HL-60 (cell line): Measurements from ENCODE around the gene ZNF74.

Source experiments
- SPI1 ChIP-seq: IDR thresholded peaks from 2 replicates; pipeline ENCODE4 v1.6.1; 2012; ENCODE audit warnings: low read depth, mild to moderate bottlenecking, borderline replicate concordance
- TF ChIP-seq, protein P1 (sequence below): IDR thresholded peaks from one replicate; pipeline ENCODE4 v1.5.1; 2011; ENCODE audit warnings: low read length, control low read depth, inconsistent platforms; ENCODE audit not compliant: insufficient read depth
- TF ChIP-seq, protein P2 (sequence below): IDR thresholded peaks from 2 replicates; pipeline ENCODE4 v1.6.1; 2012; ENCODE audit warnings: low read depth; ENCODE audit not compliant: insufficient replicate concordance

DNA sequence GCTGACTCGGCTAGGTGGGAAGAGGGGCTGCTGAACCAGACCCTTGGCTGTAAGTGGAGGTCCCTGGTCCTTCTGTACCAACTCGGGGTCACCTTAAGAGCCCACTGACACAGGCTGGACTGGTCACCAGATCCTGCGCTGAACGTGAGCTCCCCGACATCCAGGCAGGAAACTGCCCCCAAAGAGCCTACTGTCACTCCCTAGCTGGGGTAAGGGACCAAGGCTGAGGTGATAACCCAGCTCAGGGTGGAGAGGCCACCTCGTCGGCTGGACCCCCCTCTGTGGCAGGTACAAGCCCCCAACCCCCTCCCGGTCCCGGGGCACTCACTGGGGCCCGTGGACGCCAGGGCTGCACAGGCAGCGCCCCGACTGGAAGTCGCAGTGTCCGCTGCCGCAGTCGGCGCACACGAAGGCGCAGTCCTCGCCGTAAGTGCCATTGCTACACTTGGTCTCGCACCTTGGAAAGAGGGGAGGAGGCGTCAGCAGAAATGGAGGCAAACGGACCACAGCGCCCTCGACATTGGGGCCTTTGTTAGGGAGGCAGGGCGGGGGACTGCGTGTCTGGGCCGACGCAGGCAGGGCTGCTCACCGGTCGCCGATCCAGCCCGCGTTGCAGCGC is 36.3 kb downstream of the ZNF74 start:
- TF ChIP-seq, protein P1, sequence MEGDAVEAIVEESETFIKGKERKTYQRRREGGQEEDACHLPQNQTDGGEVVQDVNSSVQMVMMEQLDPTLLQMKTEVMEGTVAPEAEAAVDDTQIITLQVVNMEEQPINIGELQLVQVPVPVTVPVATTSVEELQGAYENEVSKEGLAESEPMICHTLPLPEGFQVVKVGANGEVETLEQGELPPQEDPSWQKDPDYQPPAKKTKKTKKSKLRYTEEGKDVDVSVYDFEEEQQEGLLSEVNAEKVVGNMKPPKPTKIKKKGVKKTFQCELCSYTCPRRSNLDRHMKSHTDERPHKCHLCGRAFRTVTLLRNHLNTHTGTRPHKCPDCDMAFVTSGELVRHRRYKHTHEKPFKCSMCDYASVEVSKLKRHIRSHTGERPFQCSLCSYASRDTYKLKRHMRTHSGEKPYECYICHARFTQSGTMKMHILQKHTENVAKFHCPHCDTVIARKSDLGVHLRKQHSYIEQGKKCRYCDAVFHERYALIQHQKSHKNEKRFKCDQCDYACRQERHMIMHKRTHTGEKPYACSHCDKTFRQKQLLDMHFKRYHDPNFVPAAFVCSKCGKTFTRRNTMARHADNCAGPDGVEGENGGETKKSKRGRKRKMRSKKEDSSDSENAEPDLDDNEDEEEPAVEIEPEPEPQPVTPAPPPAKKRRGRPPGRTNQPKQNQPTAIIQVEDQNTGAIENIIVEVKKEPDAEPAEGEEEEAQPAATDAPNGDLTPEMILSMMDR: no peak
- TF ChIP-seq, protein P2, sequence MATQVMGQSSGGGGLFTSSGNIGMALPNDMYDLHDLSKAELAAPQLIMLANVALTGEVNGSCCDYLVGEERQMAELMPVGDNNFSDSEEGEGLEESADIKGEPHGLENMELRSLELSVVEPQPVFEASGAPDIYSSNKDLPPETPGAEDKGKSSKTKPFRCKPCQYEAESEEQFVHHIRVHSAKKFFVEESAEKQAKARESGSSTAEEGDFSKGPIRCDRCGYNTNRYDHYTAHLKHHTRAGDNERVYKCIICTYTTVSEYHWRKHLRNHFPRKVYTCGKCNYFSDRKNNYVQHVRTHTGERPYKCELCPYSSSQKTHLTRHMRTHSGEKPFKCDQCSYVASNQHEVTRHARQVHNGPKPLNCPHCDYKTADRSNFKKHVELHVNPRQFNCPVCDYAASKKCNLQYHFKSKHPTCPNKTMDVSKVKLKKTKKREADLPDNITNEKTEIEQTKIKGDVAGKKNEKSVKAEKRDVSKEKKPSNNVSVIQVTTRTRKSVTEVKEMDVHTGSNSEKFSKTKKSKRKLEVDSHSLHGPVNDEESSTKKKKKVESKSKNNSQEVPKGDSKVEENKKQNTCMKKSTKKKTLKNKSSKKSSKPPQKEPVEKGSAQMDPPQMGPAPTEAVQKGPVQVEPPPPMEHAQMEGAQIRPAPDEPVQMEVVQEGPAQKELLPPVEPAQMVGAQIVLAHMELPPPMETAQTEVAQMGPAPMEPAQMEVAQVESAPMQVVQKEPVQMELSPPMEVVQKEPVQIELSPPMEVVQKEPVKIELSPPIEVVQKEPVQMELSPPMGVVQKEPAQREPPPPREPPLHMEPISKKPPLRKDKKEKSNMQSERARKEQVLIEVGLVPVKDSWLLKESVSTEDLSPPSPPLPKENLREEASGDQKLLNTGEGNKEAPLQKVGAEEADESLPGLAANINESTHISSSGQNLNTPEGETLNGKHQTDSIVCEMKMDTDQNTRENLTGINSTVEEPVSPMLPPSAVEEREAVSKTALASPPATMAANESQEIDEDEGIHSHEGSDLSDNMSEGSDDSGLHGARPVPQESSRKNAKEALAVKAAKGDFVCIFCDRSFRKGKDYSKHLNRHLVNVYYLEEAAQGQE: no peak
- no peak for TF ChIP-seq SPI1
